NCI-H774 (cell line): ENCODE results near the gene PIK3R6.
"Not testable (repeated sequence)": the region's sequence is repeated elsewhere in the genome, so short reads cannot be mapped to it uniquely, and the experiment has no call there.

ENCODE experiments used
- DNase-seq: peaks from one replicate; lab custom pipeline; 2025; lab: John Stamatoyannopoulos, UW

PIK3R6 gene

DNA sequence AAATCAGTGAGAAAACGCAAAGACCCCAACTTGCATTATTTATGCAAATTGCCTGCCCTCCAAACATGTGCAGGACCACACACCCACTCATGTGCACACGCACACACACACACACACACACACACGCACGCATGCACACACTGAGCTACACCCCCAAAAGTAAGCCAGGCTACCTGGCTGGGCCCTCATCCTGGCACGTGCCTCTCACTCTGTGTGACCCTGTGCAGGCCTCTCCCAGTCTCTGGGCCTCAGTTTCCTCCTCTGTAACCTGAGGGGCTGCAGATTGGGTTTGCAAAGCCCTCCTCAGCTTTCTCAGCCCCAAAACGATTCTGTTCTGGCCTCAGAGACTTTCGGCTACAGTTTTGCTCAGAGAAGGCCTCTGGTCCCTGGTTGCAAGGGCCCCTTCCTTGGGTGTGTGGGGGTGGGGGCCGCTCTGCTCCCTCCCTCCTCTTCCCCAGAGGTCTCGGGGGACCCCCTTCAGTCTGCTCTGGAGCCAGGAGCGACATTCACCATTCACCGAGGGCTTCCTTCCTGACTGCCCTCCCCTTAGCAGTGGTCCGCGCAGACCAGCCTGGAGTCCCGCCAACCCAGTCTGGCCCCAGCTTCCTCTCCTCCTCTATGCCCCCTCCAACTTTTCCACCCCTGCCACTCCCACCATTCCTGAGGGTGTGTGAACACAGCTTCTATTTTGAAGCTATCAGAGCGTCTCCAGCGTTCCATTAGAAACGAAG lies 5.4 kb upstream of the PIK3R6 start:
- DNase-seq: no peak

DNA sequence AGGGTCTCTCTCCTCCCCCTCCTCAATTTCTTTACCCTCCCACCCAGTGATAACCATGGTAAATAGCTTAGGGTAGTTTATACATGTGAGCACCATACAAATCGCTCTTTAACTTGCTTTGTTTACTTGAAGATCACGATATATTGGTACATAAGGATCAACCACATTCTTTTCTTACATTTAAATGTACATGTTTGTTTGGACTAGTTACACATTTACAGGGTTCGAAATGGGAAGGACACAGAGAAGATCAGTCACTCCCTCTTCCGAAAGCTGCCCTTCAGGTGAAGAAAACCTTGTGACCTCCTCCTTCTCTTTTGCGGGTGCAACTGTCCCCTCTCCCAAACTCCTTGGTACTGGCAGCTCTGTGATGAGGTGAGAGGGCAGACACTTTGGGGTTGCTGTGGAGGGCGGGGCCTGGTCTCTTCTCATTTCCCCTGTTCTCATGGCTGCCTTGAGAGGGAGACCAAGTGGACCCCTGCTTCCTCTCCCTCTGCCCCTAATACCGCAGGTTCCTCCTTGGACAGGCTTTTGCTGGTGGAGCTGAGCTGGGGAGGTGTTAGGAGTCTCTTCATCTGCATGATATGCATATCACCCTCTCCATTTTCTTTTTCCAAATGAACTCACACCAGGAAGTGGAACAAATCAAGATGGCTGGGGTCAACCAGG lies 4.7 kb upstream of the PIK3R6 start:
- no peak for DNase-seq

DNA sequence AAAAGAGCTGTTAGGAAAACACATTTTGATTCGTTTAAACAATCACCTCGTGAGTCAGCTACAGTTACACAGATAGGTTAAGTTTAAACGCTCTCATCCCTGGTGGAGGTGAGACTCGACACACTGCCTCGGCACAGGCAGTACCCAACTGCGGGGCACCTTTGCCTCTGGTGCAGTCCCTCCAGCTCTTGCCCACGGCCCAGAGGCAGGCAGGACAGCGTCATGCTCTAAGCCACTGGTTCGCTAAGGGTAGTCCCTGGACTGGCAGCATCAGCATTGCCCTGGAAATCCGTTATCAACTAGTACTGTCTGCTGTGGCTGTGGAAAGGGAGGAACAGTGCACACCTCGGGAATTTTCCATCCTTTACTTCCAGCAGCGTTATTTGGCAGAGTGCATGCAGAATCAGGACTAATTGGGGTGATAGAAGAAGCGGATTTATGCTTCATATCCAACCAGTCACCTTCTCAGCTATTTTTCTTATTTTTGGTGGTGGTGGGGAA lies 3.7 kb upstream of the PIK3R6 start:
- DNase-seq: no peak

DNA sequence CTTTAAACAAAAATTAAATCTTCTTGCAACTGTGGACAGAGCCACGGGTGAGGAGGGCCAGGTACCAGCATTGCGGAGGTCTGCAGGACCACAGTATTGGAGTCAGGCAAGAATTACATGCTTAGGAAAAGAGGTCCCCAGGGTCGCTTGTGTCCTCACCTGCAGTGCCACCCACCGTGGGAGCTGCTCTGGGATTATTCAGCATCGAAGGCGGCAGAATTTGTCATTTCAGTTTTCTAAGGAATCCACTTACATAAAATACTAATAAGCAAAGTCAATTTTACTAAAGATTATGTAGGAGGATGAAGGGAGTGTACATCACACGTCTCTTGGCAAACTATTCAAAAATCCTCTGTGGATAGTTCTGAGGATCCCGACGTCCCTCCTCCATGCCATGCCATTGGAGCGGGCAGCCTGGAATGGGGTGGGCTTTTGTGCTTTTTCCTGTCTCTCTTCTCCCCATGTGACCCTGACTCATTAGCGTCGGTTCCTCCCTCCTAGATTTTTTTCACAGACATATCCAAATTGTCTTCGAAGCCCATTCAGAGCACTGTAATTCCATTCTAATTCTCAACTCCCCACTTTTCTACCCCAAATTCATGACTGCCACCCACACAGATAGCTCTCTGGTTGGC lies 3.0 kb upstream of the PIK3R6 start:
- DNase-seq: no peak

DNA sequence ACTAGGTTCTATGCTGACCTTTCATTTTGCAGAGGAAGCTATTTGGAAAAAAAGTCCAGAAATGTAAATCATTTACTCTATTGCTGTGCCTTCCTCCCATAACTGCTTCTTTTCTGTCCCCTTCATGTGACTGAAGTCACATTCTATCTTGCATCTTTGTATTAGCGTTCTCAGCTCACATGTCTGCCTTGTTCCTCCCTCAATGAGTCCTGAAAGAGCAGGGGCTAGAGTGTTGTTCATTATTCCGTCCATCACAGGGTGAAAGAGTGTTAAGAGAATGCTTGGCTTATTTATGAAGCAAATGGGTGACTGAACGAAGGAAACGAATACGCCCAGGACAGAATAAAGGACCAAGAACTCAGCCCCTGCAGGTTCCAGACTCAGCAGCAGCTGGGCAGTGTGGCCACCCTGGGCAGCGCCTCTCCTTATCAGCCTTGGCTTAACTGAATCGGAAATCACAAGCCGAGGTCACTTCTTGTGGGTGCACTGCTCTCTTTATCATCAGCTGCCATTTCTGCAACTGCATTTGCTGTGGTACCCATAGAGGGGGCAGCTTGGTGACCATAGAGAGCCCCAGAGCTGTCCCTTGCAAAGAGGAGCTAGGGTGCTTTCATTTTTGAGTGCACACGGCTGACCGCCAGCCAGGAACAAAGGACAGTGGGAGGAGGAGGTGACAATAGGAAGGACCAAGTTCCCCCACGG lies 1.8 kb upstream of the PIK3R6 start:
- DNase-seq: no peak

DNA sequence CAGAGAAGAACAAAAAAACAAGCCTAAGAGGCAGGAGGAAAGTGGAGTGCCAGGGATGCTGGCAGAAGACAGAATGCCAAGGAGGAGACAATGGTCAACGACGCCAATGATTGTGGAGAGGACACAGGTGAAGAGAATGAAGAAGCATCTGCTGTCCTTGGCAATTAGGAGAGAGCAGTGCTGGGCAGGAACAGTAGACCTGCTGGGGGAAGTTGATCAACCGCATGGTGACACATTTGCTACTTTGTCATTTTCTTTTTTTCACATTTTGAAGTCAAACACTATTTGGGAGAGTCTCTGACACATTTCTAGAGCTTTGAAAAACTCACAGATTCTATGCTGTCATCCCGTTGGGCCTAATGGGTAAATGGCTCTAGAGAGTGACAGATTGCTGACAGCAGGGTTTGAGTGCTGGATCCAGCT lies 1.1 kb upstream of the PIK3R6 start:
- DNase-seq: no peak

DNA sequence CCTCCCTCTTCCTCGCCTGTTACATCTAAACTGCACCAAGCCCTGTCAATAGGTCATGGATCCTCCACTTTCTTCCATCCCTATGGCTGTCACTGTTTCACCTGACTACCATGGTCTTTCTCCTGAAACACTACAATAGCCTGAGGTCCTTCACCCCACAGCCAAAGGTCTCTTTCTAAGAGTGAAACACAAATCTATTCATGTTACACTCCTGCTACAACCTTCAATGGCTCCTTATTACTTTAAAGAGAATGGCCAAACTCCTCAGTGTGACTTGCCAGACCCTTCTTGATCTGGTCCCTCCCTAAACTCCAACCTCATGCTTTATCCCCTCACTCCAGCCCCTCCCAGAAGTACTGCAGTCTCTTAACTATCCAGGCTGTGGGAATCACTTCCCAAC lies 618 bp upstream of the PIK3R6 start:
- no peak for DNase-seq

DNA sequence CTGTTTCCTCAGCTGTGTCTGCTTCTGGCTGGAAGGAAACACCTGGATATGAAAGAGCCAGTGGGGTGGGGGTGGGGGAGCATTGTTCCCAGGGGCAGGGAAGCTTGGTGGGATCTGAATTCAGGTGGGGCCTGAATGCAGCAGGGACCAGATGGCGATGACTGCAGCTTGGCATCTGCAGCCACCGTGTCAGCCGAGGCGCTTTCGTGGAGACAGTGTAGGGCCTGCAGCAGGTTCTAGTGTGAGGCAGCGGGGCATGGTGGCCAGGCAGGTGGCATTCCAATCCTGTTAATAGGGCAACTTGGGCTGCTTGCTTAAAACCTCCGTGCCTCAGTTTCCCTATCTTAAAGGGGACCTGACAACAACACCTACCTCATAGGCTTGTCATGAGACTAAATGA lies 1.7 kb downstream of the PIK3R6 start:
- DNase-seq: no peak

DNA sequence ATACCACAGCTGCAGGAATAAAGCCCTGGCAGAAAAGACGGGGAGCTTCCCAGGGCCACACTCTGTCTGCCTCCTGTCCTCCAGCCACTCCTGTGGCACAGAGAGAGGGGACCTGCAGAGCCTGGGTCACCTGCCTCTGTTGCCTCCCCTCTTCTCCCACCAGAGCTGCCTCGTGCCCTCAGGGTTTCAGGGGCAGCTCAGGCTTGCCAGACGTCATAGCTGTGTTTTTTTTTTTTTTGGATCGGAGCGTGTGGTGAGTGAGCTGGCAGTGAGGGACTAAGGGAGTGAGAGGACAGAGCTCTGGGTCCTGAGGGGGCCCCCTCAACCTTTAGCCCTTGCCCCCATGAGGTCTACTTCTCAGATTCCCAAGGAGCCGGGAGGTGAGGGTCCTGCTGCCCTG lies 2.1 kb downstream of the PIK3R6 start:
- DNase-seq: no peak

DNA sequence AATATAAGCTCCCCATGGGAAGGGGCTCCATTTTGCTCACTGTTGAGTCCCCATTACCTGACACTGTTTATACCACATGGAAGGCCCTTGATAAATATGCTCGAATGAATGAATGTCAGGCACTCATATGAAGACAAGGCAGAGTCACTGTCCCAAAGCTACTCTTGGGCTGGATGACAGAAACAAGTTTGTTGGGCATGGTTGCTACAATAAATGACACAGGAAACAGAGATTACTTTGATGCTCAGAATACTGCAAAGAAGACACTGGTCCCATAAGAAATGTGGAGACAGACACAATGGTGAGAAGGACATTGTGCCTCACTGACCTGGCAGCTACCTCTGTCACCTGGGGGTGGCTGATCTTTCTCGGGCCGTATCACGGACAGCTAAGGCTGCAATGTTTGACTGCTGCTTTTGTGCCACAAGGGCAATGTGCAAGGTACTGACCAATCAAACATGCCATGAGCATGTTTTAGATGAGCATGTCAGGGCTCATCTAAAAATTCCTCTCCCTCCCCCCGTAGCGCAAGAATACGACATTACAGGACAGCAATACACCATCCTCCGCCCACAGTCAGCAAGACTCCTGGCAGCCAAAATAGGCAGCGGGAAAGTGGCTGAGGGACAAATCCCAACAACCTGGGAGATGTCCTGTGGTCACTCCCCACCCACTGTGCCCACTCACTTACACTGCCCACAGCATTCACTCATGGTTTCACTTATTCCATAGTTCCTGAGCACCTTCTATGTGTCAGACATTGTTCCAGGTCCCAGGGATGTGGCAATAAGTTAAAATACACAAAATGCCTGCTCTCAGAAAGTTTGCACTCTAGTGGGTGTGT lies 5.0 kb downstream of the PIK3R6 start:
- no peak for DNase-seq

DNA sequence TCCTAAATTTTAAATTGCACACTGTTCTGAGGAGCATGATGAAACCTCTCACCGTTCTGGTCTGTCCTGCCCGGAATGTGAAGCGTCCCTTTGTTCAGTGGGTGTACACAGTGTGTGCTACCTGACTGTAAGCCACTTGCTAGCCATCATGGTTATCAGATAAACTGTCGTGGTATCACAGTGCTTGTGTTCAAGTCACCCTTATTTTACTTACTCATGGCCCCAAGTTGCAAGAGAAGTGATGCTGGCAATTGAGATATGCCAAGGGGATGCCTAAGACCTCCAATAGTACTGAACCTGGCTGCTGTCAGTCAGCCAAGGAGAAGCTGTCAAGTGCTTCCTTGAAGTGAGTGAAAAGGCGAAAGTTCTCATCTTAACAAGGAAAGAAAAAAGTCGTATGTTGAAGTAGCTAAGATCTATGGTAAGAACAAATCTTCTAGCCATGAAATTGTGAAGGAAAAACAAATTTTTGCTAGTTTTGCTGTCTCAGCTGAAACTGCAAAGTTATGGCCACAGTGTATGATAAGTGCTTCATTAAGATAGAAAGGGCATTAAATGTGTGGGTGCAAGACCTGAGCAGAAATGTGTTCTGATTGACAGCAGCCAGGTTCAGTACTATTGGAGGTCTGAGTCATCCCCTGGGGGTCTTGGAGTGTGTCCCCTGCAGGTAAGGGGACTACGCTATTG lies 5.8 kb downstream of the PIK3R6 start:
- DNase-seq: no peak

DNA sequence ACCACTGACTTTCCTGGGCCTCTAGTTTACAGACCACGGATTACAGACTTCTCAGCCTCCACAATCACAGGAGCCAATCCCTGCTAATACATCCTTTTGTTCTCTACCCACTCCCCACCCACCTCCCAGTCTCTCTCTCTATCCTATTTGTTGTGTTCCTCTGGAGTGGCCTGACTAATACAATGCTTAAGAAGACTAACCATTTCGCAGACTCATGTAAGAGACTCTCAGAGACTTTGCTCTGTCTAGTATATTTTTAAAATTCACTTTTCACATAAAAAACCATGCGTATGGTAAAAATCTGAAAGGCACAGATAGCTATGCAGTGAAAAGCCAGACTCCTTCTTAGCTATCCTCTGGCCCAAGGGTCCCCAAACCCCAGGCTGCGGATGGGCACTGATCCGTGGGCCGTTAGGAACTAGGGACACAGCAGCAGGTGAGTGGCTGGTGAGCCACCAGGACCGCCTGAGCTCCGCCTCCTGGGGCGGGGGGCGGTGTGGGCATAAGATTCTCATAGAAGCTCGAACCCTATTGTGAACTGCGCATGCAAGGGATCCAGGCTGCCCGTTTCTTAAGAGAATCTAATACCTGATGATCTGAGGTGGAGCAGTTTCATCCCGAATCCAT lies 7.6 kb downstream of the PIK3R6 start:
- no peak for DNase-seq

DNA sequence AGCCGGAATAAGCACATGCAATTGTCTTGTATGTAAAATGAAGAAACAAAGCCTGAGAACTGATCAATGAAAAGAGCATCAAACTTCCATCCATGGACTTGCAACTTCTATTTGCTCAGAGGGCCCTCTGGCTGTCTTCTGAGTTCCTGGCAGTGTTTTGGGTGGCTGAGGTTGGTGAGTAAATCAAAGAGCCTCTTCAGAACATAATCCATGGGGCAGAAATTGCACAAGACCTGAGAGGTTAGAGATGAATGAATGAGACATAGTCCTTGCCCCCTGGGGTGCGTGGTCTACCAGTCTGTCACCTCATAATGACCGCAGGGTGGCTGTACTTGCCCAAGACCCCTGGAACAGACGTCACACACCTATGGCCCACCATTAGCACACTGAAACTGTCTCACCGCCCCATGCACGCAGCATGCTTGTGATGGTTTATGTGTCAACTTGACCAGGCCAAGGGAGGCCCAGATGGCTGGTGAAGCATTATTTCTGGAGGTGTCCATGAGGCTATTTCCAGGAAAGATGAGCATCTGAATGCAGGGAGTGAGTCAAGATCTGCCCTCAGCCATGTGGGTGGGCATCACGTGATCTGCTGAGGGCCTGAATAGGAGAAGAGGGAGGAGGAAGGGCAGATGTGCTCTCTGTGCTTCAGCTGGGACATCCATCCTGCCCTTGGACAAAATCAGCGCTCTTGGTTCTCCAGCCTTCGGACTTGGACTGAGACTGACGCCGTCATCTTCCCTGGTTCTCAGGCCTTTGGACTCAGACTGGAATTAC lies 8.3 kb downstream of the PIK3R6 start:
- DNase-seq: no peak

DNA sequence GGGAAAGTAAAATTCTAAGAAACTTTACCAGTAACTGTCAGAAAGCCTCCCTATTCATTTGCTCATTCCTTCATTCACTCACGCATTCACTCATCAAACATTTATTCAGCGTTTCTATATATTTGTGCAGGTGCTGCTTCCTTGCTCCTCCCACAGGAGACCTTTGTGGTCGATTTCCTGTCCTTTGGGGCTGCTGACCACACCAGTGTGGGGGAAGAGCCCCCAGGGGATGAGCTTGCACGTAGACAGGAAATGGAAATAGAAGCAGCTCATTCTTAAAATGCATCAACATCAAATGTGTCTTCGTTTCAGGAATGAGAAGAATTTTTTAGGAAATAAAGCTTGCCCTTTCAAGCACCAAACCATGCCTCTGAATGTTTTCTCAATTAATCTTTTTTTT lies 9.6 kb downstream of the PIK3R6 start:
- no peak for DNase-seq

DNA sequence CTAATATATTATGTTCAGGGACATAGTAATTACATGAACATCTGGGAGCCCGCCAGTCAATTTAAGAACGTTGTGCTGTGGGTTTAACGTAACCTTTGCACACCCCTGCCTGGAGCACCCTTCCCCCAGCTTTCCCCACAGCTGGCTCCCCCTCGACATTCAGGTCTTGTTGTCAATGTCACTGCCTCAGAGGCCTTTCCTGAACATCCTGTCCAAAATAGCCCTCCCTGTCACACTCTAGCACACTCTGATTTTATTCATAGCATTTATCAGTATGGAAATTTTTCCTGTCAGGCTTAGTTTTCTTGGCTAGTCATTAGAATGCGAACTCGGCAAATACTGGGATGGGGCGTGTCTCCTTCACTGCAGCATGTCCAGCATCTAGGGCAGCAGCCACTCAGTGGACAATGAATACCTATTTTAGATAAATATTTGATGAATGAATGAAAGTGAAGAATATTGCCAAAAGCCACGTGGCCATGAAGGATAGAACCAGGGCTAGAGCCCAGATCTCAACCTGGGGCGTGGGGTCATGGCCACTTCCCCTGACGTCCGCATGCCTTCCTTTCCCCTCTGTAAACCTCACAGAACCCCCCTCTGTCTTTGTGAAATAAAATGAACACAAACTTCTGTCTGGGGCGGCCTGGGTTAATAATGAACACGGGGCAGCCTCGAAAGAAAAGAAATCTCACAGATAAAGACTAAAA lies 10.5 kb downstream of the PIK3R6 start:
- no peak for DNase-seq

DNA sequence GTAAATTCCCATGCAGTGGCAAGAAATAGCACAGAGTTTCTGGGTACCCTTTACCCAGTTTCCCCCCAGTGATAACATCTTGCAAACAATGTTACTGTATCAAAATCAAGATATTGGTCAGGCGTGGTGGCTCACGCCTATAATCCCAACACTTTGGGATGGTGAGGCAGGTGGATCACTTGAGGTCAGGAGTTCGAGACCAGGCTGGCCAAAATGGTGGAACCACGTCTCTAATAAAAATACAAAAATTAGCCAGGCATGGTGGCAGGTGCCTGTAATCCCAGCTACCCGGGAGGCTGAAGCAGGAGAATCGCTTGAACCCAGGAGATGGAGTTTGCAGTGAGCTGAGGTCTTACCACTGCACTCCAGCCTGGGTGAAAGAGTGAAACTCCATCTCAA lies 11.3 kb downstream of the PIK3R6 start:
- DNase-seq: not testable (repeated sequence)

DNA sequence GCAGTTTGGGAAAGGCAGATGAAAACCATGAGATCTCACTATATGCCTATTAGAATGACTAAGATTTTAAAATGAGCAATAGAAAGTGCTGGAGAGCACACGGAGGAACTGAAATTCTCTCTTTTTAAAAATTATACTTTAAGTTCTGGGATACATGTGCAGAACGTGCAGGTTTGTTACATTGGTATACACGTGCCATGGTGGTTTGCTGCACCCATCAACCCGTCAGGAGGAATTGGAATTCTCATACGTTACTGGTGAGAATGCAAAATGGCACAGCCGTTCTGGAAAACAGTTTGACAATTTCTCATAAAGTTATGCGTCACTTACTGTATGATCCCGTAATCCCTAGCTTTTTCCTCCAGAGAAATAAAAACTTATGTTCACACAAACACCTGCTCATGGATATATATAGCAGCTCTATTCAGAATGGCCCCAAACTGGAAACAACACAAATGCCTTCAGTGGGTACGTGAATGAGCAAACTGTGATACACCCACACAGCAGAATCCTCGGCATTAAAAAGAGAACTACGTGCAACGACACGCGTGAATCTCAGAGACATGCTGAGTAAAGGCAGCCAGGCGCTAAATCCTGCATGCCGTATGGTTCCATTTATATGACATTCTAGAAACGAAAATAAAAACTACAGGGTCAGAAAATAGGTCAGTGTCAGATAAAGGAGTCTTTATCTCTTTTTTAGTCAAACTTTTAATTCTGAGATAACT lies 11.8 kb downstream of the PIK3R6 start:
- no peak for DNase-seq

DNA sequence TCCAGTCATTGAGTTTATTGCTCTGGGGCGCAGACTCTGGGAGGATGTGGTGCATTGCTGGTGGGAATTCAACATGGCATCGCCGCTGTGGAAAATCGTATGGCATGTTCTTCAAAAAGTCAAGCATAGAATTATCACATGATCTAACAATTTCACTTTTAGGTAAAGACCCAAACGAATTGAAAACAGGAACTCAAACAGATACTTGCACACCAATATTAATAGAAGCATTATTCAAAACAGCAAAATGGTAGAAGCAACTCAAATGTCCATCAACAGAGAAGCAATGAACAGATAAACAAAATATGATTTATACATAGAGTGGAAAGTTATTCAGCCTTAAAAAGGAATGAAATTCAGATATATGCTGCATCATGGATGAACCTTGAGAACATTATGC lies 15.9 kb downstream of the PIK3R6 start:
- DNase-seq: no peak
